HFFc6 (cell line): Measurements from ENCODE around the gene CNTN6. TPM values are rescaled to one million over a fixed set of nuclear protein-coding genes. Genes with fewer than 3 reads are reported as not detected.
A peak's percentile ranks its signal among the peaks of the same experiment; 100 is the strongest.

Source experiments
- DNase-seq: peaks from one replicate; pipeline ENCODE4 v3.0.0-alpha.2; 2018
- H3K27ac Mint-ChIP-seq: 2 replicates; pipeline ENCODE4 v1.8.0; 2020; ENCODE audit warnings: mild to moderate bottlenecking, mixed read lengths
- H3K27me3 Mint-ChIP-seq: 2 replicates; pipeline ENCODE4 v1.8.0; 2021; ENCODE audit warnings: mild to moderate bottlenecking, moderate library complexity, mixed read lengths; ENCODE audit not compliant: insufficient read depth
- H3K36me3 Mint-ChIP-seq: 2 replicates; pipeline ENCODE4 v1.8.0; 2021; ENCODE audit warnings: low read depth, mixed read lengths
- H3K4me1 Mint-ChIP-seq: 2 replicates; pipeline ENCODE4 v1.8.0; 2020; ENCODE audit warnings: low read depth, mixed read lengths
- H3K4me3 Mint-ChIP-seq: 2 replicates; pipeline ENCODE4 v1.8.0; 2020; ENCODE audit warnings: mild to moderate bottlenecking, moderate library complexity, mixed read lengths
- H3K9me3 Mint-ChIP-seq: 2 replicates; pipeline ENCODE4 v1.8.0; 2020; ENCODE audit warnings: mild to moderate bottlenecking, mixed read lengths
- total RNA-seq, 6 experiments: library from RNA; stranded (reverse); fragmentation: NEBNext Ultra II Directional; extraction: Animal tissue kit (Norgen Biotek cat#: 25700); gene quantifications; 2 replicates in 1 of 6; 3 replicates in 5 of 6; pipeline ENCODE4 v1.2.3, GENCODE V29; 2021
- TF ChIP-seq, protein P1 (sequence below): fragments of 200-600 bp; sonication (generic); IDR thresholded peaks from 2 replicates; pipeline ENCODE4 v1.5.0; 2021; ENCODE audit warnings: antibody characterized with exemption, mild to moderate bottlenecking

CNTN6 gene
- total RNA-seq, 6 experiments from 2014 or later, result not detected

- Mint-ChIP-seq H3K36me3 (peaks cover 9% of the 10 kb centered on the region), H3K4me1 (no peaks in the 10 kb centered on the region), H3K4me3 (no peak overlapping the region), H3K27me3 (no peaks in the 10 kb centered on the region), H3K9me3 (peaks cover 56% of the 10 kb centered on the region), H3K27ac (no peak overlapping the region)
- DNase-seq, result no peak
- TF ChIP-seq, protein P1, sequence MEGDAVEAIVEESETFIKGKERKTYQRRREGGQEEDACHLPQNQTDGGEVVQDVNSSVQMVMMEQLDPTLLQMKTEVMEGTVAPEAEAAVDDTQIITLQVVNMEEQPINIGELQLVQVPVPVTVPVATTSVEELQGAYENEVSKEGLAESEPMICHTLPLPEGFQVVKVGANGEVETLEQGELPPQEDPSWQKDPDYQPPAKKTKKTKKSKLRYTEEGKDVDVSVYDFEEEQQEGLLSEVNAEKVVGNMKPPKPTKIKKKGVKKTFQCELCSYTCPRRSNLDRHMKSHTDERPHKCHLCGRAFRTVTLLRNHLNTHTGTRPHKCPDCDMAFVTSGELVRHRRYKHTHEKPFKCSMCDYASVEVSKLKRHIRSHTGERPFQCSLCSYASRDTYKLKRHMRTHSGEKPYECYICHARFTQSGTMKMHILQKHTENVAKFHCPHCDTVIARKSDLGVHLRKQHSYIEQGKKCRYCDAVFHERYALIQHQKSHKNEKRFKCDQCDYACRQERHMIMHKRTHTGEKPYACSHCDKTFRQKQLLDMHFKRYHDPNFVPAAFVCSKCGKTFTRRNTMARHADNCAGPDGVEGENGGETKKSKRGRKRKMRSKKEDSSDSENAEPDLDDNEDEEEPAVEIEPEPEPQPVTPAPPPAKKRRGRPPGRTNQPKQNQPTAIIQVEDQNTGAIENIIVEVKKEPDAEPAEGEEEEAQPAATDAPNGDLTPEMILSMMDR, result no peak
Observed at GRCh38 chr3:1072041-1072440, 20.8 kb upstream of the CNTN6 start.

- TF ChIP-seq, protein P1, result no peak
- no peak overlapping the region for H3K4me3 Mint-ChIP-seq
- no peaks in the 10 kb centered on the region for H3K4me1 Mint-ChIP-seq
- no peak overlapping the region for H3K27ac Mint-ChIP-seq
- H3K27me3 Mint-ChIP-seq, result no peaks in the 10 kb centered on the region
- no peak for DNase-seq
- H3K36me3 Mint-ChIP-seq, result peaks cover 4% of the 10 kb centered on the region; the same call in 1 of the 2 replicates
- H3K9me3 Mint-ChIP-seq, result peaks cover 55% of the 10 kb centered on the region
Observed at GRCh38 chr3:1079662-1080061, 13.2 kb upstream of the CNTN6 start.

- no peaks in the 10 kb centered on the region for H3K4me1 Mint-ChIP-seq
- H3K9me3 Mint-ChIP-seq, result peaks cover 49% of the 10 kb centered on the region
- TF ChIP-seq, protein P1, result peak; percentile 66
- no peak overlapping the region for H3K4me3 Mint-ChIP-seq
- DNase-seq, result no peak
- no peak overlapping the region for H3K27ac Mint-ChIP-seq
- H3K36me3 Mint-ChIP-seq, result no peaks in the 10 kb centered on the region
- no peaks in the 10 kb centered on the region for H3K27me3 Mint-ChIP-seq
Observed at GRCh38 chr3:1082108-1082507, 10.7 kb upstream of the CNTN6 start.

DNA sequence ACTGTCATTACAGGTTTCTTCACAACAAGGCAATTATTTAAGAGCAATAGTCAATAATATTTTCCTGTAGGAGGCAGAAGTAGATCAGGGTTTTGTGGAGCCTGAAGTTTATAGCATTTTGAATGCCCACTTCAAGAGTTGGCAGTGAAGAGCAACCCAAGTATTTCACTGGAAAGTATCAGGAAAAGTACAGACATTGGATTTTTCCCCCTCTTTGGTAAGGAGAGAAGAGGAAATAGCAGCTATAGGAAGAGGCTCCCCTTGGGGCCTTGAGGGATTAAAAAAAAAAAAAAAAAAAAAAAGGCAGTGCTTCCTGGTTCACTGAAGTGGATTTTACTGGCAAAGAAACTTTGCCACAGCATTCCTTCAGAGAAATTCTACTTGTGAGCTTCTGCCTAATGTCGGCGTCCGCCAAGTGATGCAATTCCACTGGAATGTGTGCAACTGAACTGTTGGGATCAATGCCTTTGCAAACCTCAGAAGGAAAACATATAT, 5.7 kb upstream of the CNTN6 start:
- no peak overlapping the region for H3K4me3 Mint-ChIP-seq

GRCh38 chr3:1088503-1088902, 4.3 kb upstream of the CNTN6 start:
- Mint-ChIP-seq H3K4me1 (no peaks in the 10 kb centered on the region), H3K27ac (no peak overlapping the region), H3K9me3 (peaks cover 57% of the 10 kb centered on the region), H3K27me3 (no peaks in the 10 kb centered on the region), H3K36me3 (no peaks in the 10 kb centered on the region), H3K4me3 (no peak overlapping the region)
- TF ChIP-seq, protein P1, result no peak
- DNase-seq, result no peak

More for the DNA sequence above, 5.7 kb upstream of the CNTN6 start:
- Mint-ChIP-seq H3K4me1 (no peaks in the 10 kb centered on the region), H3K36me3 (no peaks in the 10 kb centered on the region), H3K27me3 (no peaks in the 10 kb centered on the region), H3K27ac (no peak overlapping the region), H3K9me3 (peaks cover 48% of the 10 kb centered on the region)
- TF ChIP-seq, protein P1, result no peak
- DNase-seq, result peak; percentile 9

GRCh38 chr3:1091286-1091685, 1.5 kb upstream of the CNTN6 start:
- H3K27ac Mint-ChIP-seq, result no peak overlapping the region

More at GRCh38 chr3:1091286-1091685, 1.5 kb upstream of the CNTN6 start:
- no peaks in the 10 kb centered on the region for H3K27me3 Mint-ChIP-seq
- no peak overlapping the region for H3K4me3 Mint-ChIP-seq
- TF ChIP-seq, protein P1, result no peak
- no peaks in the 10 kb centered on the region for H3K4me1 Mint-ChIP-seq
- DNase-seq, result no peak
- no peaks in the 10 kb centered on the region for H3K36me3 Mint-ChIP-seq
- H3K9me3 Mint-ChIP-seq, result peaks cover 46% of the 10 kb centered on the region
